HK-2 (cell line): Measurements from ENCODE around the gene CELF5.
"Not testable (repeated sequence)": the region's sequence is repeated elsewhere in the genome, so short reads cannot be mapped to it uniquely, and the experiment has no call there.

Experiments used
- DNase-seq: peaks from one replicate; pipeline ENCODE4 v3.0.0-alpha.2; 2018; ENCODE audit not compliant: unreplicated experiment

Gene CELF5

DNA sequence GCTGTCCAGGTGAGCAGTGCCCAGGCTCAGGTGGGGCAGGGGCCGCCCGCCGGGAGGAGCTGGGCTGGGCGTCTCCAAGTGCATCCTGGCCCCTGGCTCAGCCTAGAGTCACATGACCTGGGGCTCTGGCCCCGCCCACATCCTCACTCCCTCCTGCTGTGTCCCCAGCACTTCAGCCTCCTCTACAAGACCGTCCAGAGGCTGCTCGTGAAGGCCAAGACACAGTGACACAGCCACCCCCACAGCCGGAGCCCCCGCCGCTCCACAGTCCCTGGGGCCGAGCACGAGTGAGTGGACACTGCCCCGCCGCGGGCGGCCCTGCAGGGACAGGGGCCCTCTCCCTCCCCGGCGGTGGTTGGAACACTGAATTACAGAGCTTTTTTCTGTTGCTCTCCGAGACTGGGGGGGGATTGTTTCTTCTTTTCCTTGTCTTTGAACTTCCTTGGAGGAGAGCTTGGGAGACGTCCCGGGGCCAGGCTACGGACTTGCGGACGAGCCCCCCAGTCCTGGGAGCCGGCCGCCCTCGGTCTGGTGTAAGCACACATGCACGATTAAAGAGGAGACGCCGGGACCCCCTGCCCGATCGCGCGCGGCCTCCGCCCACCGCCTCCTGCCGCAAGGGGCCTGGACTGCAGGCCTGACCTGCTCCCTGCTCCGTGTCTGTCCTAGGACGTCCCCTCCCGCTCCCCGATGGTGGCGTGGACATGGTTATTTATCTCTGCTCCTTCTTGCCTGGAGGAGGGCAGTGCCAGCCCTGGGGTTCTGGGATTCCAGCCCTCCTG is 16.8 kb upstream of the CELF5 start:
- DNase-seq: no peak

DNA sequence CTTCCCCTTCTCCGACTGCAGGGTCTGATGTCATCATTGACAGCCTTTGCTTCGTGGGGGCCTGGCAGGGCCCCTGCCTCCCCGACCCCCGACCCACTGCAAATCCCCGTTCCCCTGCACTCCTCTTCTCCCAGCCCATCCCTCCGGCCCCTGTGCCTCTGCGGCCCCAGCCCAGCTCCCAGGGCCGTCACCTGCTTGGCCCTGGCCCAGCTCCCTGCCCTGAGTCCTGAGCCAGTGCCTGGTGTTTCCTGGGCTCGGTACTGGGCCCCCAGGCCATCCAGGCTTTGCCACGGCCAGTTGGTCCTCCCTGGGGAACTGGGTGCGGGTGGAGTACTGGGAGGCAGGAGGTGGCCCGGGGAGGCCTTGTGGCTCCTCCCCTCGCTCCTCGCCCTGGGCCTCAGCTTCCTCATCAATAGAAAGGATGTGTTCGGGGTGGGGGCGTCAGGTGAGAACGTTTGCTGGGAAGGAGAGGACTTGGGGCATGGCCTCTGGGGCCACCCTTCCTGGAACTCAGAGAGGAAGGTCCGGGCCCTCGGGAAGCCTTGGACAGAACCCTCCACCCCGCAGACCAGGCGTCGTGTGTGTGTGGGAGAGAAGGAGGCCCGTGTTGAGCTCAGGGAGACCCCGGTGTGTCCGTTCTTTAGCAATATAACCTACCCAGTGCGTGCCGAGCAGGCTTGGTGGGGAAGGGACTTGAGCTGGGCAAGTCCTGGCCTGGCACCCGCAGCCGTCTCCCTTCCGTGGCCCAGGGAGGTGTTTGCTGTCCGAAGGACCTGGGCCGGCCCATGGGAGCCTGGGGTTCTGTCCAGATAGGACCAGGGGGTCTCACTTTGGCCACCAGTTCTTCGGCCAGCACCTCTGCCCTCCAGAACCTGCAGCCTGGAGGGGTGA is 15.9 kb upstream of the CELF5 start:
- DNase-seq: no peak

DNA sequence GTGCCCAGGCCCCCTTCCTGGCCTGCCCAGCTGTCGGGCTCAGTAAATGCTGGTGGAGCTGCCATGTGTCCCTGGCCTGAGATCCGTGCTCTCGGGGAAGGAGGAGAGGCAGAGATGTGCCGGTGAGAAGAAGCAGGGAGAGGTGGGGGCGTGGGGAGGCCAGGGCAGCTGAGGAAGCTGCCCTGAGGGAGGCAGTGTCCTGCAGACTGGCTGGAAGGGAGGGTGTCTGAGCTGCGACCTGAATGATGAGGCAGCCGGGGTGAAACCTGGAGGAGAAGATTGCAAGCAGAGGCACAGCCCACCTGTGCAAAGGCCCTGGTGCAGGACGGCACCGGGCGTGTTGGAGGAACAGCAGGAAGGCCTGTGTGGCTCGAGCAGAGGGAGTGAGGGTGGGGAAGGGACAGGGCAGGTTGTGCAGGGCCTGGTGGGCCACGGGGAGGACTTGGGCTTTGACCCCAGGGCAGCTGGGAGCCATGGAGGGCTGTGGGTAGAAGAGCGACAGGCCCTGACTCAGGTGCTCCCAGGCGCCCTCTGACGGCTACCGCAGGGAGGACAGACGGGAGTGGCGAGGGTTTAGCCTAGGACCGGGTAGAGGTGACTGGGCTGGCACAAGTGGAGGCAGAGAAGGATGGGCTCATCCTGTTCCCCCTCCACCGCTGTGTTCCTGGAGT is 14.0 kb upstream of the CELF5 start:
- DNase-seq: peak; percentile 59

DNA sequence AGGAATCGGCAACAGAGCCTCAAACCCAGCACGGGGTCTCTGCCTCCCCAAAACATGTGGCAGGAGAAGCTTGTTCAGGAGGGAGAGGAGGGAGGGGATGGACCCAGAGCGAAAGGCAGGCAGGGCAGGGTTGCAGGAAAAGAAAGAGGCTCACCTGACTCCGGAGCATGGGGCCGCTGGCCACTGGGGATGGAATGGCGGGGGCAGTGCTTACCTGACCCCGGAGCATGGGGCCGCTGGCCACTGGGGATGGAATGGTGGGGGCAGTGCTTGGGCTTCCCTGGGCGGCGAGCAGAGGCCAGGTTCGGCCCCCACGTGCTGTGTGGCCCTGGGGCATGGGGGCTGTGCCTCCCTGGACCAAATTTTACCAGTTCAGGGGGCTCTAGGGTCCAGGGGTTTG is 13.3 kb upstream of the CELF5 start:
- DNase-seq: no peak

DNA sequence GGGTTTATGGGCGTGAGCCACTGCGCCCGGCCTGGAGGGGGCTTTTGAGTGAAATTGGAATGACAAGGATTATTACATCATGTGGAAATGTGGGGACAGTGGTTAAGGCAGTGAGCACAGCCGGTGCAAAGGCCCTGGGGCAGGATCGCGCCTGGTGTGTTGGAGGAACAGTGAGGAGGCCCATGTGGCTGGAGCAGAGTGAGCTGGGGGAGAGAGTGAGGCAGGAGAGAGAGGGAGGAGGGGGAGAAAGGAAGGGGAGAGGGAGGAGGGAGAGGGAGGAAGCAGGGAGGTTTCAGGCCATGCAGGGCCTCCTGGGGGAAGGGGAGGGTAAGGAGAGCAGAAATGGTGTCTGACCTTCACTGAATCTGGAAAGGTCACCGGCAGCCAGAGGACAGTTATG is 11.3 kb upstream of the CELF5 start:
- DNase-seq: no peak

DNA sequence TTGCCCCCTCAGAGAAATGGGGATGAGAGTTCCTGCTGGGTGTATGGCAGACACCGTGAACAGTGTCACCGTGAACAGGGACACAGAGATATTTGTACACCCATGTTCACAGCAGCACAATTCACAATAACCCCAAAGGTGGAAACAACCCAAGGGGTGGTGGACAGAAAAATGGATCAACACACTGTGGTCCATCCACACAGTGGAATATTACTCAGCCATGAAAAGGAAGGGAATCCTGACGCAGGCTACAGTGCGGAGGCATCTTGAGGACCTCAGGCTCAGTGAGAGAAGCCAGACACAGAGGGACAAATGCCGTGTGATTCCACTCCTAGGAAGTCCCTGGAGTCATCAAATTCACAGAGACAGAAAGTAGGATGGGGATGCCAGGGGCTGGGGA is 7.6 kb upstream of the CELF5 start:
- DNase-seq: no peak

DNA sequence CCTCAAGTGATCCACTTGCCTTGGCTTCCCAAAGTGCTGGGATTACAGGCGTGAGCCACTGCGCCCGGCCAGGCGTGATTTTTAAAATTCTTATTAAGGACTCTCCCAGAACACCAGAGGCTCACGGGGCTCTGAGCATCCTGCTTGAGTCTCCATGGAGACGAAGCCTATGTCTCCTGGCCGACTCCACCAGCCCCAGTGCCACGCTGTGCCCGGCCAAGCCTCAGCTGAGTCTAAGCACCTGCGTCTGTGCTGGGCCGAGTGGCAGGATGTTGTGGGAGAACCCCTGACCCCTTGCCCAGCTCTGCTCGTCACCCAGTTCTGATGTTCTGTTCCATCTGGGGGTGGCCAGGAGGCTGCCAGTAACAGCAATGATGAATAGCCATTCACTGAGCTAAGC is 3.9 kb upstream of the CELF5 start:
- no peak for DNase-seq

DNA sequence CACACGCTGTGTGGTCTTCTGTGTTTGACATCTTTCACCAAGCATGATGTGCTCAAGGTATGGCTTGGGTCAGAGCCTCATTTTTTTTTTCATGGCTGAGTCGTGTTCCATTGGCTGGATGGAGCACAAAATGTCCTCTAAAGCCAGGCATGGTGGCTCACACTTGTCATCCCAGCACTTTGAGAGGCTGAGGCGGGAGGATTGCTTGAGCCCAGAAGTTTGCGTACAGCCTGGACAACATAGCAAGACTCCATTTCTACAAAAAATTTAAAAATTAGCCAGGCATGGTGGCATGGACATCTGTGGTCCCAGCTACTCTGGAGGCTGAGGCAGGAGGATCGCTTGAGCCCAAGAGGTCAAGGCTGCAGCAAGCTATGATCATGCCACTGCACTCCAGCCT is 2.9 kb upstream of the CELF5 start:
- not testable (repeated sequence) for DNase-seq

DNA sequence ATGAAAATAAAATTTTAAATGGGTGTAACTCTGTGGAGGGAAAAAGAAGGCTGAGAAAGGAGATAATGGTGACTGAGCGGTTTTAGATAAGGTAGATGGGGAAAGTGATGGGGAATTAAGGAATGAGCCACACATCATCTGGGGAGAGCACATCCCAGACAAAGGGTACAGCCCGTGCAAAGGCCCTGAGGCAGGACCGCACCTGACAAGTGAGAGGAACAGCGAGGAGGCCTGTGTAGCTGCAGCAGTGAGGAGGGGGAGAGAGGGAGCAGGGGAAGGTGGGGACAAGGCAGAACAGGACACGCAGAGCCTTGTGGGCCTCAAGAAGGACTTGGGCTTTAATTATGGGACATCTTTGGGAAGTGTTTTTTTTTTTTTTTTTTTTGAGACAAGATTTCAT is 1.8 kb upstream of the CELF5 start:
- no peak for DNase-seq

DNA sequence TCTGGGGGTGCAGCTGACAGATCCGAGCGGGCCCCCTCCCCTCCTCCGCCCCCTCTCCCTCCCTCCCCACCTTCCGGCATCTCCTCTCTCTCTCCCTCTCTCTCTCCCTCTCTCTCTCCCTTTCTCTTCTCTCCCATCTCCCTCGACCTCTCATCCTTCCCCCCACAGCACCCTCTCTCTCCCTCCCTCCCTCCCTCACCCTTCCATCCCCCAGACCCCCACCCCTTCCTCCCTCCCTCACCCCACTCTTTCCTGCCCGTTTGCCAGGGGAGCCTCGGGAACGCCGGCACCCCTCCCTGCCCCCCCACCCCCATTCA is 666 bp downstream of the CELF5 start:
- DNase-seq: no peak

DNA sequence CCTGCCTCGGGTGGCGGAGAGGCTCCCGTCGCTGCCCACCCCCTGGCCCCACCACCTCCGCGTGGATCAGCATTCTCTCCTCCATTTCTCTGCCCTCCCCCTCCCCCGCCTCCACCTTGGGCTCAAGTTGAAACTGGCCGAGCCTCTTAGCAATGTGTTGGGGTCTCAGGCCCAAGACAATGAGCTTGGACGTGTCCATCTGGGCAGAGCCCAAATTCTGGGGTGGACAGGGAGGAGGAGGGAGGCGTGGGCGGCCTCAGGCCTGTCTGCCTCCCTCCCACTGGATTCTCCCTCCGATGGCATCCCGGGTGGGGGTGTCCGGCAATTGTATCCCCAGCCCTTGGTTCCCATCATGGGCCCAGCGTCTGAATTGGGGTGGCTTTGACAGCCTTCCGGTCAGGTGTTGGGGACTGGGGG is 1.2 kb downstream of the CELF5 start:
- DNase-seq: no peak

DNA sequence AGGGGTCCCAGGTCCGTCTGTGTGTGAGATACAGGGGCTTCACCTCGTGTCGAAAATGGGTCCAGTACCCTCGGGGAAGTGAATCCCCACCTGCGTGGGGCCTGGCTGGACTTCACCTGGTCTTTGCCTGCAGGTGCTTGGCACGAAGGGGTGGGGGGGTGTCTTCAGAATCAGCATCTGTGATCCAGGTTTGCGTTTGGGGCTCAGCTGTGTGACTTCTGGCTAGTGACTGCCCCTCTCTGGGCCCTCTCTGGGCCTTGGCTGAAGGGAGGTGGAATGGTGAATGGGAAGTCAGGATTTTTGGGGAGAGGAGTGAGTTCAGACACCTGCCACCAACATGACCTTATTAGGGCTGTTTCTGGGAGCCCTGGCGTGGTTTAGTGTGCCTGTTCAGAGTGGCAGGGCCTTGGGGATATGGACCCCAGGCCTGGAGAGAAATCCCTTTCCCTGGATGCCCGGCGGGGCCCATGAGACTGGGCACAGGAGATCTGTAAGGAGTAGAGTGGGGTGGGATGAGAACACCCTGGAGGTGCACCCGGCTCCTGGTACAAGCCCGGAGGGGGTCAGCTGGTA is 2.7 kb downstream of the CELF5 start:
- no peak for DNase-seq

DNA sequence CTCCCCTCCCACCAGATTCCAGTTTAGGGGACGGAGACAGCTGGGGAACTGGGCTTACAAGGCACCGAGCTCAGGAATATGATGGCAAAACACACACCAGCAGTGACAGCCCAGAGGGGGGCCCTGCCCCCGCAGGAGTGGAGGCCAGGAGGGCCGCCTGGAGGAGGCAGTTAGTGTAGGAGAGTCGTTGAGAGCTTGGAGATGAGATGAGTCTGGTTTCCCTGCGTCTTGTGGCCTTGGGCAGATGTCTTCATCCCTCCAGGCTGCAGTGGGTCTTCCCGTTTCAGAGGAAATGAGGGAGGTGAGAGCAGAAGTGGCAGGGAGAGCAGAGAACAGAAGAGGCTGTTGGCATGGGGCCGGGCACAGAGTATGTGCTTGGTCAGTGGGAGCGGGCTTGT is 4.9 kb downstream of the CELF5 start:
- DNase-seq: no peak

DNA sequence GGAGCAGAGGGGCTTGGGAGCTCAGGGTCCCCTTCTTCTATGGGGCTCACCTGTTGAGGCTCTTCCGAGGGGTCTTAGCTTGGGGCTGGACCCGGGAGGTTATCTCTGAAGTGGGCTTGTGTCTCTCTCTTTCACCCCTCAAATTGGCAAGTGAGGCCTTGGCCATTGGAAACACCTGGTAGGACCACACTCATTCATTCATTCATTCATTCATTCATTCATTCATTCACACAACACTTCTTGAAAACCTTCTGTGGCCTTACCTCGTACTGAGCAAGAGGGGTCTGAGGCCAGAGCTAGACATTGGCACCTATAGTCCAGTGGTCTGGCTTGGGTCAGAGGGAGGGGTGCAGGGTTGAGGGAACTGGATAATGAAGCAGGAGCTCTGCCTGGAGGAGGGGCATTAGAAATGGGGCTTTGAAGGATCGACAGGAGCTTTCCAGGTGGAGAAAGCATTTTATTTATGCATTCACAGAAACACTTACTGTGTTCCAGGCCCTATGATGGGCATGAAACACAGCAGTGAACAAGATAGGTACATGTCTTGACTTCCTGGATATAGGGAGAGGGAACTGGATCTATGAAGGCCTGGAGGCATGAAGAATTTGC is 5.5 kb downstream of the CELF5 start:
- no peak for DNase-seq

DNA sequence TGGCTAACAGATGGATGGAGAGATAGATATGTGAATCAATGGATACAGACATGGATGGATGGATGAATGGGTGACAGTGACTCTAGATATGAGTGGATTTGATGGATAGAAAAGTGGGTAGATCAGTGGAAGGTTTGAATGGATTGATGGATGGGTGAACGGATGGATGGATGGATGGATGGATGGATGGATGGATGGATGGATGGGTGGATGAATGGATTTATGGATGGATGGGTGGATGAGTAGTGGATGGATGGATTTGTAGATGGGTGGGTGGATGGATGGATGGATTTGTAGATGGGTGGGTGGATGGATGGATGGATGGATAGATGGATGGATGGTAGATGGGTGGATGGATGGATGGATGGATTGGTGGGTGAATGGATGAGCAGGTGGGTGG is 6.8 kb downstream of the CELF5 start:
- no peak for DNase-seq

DNA sequence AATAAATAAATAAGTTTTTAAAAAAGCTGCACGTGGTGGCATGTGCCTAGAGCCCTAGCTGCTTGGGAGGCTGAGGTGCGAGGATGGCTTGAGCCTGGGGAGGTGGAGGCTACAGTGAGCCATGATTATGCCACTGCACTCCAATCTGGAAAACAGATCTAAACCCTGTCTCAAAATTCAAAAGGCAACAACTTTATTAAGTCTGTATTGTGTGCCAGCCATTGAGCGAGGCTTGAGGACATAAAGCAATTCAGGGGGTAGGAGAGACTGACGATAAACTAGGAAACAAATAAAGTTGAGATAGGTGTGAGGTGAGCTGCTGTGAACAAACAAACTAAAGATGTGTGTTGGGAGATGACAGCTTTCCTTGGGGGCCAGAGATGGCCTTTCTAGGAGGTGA is 8.7 kb downstream of the CELF5 start:
- DNase-seq: no peak

DNA sequence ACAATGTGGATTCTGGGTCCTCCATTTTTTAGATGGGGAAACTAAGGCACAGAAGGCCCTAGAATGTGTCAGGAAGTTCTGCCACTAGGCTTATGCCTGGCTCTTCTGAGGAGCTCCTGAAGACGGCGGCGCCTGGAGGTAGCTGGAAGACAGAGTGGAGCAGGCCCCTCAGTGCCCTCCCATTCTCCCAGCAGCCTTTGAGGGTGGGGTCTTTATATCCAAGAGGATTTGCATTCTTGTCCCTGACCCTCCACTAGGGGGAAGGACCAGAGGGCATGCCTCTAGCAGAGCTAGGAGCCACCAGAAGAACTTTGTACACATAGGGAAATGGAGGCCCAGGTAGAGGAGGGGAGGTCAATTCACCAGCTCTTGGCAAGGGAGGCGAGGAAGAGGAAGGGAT is 9.4 kb downstream of the CELF5 start:
- no peak for DNase-seq

DNA sequence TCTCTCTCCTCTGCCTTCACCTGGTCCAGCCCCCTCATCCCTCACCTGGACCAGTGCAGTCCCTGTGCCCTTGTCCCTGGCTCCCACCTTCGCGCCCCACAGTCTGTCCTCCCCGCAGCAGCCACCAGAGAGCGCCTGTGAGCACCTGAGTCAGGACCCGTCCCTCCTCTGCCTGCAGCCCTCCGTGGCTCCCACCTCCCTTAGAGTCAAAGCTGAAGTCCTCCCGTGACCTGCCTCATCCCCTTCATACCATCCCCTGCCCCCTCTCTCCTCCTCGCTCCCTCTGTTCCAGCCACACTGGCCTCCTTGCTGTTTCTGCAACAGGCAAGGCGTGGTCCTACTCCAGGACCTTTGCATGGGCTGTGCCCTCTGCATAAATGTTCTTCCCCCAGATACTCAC is 10.3 kb downstream of the CELF5 start:
- no peak for DNase-seq

DNA sequence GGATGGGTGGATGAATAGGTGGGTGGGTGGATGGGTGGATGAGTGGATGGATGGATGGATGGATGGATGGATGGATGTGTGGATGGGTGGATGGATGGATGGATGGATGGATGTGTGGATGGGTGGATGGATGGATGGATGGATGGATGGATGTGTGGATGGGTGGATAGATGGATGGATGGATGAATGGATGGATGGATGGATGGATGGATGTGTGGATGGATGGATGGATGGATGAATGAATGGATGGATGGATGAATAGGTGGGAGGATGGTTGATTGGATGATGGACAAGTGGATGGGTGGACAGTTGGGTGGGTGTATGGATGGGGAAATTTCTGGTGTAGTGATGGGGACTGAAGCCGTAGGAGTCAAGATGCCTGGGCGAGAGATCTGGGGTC is 11.1 kb downstream of the CELF5 start:
- not testable (repeated sequence) for DNase-seq

DNA sequence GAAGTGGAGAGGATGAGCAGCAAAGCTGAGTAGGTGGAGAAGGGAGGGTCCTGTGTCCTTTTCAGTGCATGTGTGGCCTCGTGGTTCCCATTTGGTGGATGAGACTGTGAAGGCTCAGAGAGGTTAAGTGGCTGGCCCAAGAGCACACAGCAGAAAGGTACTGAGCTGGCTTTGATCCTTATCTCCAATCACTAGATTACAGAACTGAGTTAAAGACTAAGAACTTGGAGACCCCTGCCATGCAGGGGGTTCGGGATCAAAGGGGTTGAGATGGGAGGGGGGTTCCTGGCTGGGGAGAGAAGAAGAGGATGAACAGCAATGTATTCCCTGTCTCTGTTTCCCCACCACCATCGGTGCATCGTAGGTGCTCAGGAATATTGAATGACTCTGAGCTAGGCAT is 11.8 kb downstream of the CELF5 start:
- no peak for DNase-seq

DNA sequence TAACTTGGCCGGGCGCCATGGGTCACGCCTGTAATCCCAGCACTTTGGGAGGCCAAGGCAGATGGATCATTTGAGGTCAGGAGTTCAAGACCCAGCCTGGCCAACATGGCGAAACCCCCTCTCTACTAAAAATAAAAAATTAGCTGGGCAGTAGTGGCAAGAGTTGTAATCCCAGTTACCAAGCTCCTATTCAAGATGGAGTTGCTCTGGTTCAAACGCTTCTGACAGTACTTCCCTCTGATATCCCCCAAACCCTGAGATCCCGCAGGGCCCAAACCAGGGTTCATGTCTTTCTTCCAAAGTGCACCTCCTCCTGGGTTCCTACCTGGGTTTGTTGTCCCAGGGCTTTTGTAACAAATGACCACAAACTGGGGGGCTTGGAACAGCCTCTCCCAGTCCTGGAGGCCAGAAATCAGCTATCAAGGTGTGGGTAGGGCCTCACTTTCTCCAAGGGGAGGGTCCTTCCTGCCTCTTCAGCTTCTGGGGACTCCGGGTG is 13.7 kb downstream of the CELF5 start:
- no peak for DNase-seq

DNA sequence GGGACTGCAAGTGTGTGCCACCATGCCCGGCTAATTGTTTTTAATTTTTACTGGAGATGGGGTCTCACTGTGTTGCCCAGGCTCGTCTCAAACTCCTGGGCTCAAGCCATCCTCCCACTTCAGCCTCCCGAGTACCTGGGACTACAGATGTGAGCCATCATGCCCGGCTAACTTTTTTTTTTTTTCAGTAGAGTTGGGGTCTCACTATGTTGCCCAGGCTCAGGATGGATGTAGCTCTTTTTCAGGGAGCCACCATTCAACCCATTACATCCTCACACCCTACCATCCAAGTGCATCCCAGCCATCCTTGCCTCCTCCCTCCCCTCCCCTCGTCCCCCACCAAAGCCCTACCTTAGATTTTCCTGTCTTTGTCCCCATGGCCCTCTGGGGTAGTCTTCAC is 14.9 kb downstream of the CELF5 start:
- DNase-seq: no peak
